Activated CD4-positive, alpha-beta T cell treated with anti-CD3 and anti-CD28 coated beads, Interleukin-10, Interleukin-2, amounts not matched to agents 100 ng/mL and 50 ng/mL, durations not matched to agents 16 hours and 8 hours (primary cell): ENCODE measurements around the gene CRACDL.

Experiments used
- DNase-seq: peaks from one replicate; pipeline ENCODE4 v3.0.0-alpha.2; 2020

CRACDL gene

DNA sequence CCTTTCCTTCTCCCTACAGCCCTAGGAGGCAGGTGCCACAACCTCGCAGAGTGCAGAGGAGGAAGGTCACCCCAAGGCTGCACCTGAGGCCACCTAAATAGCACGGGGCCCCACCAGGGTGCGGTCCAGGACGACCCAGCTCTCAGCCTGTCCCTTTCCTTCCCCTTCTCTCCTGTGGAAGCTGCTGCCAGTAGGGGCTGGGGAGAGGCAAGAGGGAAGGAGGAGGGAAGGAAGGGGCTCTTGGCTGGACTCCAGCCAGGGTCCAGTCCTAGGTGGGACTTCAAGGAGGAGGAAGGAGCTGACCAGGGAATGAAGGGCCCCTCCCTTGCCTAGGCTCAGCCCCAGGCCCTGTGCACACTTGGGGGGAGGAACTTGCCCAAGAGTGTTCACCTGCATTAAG lies 11.1 kb downstream of the CRACDL start:
- no peak for DNase-seq

DNA sequence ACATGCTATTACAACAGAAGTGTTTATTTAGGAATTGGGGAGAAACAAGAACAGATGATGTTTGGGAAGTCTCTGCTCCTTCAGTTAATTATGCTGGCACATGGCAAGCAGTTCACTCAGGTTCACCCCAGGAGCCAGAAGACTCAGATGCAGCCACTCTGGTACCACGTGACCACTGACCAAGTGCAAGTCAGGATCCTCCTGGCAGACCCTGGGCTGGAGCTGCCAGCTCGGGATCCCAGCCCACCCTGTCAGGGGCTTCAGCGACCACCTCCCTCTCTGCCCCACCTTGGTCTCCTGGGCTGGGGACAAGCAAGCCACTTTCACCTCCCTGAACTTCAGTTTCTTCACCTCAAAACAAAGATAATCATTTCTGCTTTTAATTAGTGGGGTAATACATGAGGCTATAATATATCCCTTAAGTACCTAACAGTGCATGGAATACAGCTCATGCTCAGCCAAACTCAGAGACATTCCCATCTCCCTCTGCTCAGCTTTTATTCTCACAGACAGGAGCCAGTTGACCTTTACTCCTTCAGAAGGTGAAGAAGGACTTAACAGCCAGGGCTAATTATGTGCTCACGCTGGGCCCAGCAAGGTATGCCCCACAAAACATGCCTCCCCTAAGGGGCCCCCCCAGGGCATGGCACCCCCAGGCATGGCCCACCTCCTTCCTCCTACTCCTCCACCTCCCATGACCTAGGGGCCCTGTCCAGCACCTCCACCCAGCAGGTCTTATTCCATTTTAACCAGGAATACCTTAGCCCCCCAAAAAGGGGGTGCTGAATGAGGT lies 11.8 kb downstream of the CRACDL start:
- no peak for DNase-seq

DNA sequence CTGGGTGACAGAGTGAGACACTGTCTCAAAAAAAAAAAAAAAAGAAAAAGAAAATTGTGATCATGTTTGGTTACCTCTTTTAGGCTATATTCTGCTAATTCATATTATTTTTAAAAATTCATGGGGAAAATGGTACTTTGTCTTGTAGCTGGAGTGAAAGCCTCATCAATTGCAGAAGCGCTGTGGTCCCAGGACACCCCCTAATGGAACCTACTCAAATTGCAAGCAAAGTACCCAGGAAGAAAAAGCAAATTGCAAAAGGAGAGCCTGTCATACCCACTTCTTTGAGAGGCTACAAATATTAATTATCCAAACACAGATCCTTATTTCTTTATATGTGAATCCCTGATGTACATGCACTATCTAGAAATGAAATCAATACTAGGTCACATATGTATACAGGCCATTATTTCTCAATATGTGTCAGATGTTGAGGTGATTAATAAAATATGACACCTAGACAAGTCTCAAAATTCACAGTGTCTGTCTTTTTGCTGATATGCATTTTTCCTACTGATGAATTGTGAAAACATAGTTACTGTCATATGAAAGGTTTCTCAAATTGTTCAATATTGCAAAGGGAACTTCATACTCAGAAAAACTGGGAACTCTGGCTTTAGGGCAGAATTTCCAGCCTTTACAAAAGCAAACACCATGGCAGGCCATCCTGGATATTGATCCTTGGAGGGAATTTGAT lies 12.6 kb downstream of the CRACDL start:
- no peak for DNase-seq

DNA sequence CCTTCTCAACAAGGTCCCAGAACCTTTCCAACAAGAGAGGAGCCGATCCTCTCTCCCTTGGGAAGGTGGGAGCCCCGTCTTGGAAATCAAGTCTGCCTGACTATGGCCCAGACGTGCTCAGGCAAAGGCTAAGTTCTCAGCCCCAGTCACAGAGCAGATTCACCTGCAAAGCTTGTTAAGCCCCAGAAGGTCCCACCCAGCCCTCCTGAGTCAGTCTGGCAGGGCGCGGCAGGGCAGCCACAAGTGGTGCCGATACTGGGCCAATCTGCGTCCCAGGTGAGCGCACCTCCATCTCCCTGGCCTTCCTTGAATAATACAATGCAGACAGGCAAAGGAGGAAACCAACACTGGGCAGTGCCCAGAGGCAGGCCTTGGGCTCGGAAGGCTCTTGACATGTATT lies 15.0 kb downstream of the CRACDL start:
- no peak for DNase-seq

DNA sequence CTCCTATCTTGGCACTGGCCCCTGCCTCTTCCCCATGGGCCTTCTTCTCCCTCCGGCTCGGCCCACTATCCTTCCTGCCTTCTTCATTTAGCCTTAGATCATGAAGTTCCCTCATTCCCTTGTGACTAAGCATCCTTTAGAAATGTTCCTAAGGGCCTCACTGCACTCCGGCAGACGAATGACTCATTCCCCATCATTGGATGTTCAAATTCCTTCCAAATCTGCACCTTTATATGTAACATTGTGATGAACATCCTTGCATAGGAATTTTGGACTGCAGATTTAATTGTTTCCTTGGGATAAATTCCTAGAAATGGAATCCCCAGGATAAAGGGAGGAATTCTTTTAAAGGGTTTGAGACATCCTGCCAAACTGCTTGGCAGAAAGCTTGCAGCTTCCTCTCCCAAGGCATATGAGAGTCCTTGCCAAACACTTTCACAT lies 19.0 kb downstream of the CRACDL start:
- DNase-seq = no peak

DNA sequence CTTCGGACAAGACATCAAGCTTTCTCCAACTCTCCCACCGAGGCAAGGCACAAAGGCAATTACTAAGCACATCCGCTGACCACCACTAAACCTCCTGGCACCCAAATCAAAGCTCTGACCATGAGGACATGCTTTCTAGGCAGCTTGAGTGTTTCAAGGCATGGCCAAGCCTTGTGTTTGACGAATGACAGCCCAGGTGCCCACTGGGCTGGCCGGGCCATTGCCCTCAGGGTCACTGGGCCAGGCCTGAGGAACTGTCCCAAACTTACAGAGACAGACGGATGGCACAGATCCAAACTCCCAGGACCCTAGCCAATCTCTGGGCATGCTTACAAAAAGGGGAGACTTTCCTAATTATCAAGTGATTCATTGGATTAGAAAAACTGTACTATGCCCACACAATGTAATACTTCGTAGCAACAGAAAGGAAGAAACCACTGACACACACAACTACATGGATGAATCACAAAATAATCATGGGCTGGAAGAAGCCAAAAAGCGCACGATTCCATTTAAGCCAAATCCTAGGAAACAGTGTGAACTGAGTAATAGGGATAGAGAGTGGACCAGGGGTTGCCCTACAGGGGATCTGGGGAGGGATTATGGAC lies 20.2 kb downstream of the CRACDL start:
- DNase-seq = no peak

DNA sequence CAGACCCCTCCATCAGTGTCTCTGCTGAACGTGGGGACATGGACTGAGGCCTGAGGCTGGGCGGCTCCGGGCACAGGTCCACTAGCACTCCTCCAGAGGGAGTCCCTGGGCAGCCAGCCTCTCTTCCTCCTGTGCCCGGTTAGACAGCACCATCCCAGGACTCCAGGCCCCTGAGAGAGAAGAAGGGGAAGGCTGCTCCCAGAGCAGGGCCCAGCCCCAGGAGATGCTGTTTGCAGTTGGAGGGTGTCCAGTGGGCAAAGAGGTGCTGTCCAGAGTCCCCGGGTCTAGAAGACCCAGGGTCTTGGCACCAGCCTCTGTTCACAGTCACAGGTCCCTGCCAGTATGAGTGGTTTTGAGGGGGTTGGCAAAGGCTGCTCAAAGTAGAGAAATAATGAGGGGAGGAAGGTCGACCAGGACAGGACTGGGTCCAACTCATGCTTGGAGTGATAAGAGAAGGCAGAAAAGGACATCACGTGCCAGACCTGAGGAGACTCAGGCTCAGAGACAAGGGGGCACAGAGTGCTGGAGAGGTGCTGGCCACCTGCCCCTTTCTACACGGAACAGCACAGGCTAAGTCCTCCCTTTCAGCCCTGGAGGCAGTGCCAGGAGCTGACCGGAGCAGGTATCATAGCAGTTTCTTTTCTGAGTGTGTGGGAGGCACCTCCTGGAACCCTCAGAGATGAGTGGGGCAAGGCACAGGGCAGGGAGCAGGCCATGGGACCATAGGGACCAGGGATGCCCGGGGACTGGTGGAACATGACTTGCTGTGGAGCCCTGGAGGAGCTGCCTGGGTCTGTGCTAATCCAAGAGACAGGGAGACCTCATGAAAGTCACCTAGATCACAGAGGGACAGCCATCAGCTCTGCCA lies 21.1 kb downstream of the CRACDL start:
- no peak for DNase-seq

DNA sequence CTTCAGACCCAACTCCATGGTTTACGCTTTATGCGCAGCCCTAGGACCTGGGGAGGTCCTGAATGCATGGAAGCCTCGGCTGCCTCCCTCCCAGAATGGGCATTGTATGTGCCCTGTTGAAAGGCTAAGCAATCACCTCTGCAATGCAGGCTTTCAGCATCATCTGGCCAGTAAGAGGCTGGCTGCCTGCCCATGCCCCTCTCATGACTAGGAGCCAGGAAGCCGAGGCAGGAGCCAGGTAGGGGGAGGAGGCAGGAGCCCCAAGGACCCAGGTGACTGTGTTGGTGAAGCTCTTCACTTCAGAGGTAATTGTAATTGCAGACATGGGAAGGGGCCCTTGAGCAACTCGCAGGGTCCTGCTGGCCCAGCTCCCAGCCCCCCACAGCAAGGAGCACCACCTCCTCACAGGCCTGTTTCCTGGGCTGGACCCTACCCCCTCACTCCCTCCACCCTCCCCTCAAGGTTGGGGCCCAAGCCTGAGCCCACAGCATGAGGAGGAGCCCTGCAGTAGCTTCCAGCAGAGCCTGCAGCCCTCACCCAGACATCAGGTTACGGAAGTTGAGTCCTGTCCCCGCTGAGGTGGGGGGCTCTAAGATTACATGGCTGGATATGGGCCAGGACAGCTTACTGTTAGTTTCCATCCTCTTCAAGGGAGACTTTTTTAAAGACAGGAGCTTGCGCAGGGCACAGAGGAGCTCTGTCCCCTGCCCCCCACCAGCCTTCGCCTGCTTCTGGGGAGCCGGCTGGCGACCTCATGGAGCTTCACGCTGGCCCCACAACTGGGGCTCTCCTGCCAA lies 21.9 kb downstream of the CRACDL start:
- no peak for DNase-seq

DNA sequence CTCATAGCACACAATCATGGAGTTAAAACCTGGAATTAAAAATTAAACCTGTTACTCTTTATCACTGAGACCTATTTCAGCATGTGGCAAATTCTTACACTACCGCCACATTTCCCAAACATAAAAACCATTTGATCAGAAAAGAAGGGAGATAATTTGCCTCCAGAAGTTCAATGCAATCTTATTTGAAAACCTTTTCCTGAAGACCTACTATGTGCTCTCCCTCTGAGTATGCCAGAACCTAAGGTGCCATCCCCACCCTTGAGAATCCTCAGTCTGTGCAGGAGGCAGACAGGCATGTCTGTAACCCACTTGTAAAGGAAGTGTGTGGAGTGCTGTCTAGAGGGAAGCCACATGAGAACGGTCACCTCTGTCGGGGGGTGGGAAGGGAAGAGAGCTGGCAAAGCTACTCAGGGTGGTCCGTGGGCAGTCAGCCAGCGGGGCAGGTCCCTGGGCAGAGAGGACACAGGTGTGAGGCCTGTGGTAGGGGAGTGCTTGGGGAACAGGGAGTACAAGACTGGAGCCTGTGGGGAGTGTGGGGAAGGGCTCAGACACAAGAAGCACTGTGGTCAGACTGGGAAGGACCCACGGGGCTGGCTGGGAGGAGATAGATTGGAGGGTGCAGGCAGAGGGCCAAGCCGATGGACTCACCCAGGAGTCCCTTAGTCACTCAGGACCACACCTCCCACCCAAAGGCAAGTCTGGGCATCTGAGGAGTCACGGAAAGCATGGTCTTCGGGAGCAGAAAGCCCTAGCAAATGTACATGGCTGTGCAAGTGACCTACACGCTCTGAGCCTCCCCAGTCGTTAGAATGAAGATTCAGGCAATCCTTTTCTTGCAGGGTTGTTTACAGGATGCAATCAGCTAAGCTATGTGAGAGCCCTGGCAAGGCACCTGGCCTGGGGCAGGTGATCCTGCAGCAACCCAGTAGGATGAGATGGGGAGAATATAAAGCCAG lies 22.8 kb downstream of the CRACDL start:
- DNase-seq = no peak

DNA sequence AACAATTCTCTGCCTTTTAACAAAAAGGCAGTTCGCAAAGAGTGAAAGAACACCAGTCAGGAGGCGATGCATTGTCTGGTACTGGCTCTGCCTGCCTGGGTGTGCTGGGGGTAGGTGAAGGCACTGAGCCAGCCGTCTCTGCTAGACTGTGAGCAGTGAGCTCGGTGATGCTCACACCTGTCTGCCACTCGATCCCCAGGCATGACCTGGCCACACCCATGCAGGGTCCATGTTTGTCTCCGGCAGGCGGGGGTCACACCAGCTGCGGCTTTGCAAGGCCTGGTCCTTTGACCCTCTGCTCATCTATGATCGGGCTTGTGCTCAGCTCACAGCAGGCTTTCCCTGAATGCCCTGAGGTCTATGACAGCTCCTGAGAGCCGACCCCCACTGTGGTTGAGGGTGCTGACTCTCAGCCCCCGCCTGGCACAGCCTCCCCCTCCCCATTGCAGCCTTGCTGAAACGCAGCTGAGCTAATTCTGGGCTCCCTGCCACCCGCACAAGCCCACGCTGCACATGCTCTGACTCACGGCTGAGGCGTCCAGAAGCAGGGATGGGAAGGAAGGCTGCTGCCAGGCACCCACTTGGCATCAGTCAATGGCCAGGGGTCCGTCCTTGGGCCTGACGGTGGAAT lies 23.7 kb downstream of the CRACDL start:
- DNase-seq = no peak

DNA sequence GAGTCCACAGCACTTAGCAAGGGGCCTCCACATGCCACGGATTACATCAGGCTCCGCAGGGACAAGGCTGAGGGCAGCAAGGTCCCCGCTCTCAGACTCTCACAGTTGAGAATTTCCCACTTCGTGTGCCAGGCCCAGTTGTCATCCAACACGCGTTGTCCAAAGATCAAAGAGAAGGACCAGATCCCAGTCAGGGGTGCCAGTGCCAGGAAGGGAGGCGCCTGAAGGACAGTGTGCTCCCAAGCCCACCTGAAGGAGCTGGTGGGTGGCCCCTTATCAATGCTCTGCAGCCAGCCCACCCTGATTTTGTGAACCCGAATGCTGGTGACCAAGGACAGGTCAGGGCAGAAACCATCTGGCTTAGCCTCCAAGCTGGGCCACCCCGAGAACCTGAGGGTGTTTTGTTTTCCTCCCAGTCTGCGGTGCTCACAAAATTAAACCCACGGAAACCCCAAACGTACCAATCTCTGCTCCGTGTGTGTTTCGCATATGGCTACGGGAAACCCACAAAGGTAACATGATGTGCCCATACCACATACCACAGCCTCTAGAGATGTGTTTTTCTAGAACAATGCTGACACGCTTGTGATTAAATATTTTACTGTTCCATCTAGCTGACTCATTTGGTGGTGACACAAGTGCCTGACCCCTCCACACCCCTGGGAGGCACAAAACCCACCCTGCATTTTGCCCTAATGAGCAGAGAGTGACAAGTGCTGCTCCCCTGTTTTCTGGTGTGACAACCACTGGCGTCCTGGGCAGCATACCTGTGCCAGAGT lies 24.5 kb downstream of the CRACDL start:
- DNase-seq = peak; percentile 71

DNA sequence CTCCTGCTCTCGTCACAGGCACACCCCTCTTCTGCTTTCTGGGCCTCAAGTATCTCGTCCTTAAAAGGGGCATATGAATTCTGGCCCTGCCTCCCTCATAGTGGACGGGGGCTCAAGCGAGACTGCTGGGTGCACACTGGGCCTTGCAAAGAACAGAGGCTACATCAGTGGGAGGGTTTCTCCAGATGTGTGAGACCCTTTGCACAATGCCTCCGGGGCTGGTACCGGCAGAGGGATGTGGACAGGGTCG lies 25.0 kb downstream of the CRACDL start:
- no peak for DNase-seq

DNA sequence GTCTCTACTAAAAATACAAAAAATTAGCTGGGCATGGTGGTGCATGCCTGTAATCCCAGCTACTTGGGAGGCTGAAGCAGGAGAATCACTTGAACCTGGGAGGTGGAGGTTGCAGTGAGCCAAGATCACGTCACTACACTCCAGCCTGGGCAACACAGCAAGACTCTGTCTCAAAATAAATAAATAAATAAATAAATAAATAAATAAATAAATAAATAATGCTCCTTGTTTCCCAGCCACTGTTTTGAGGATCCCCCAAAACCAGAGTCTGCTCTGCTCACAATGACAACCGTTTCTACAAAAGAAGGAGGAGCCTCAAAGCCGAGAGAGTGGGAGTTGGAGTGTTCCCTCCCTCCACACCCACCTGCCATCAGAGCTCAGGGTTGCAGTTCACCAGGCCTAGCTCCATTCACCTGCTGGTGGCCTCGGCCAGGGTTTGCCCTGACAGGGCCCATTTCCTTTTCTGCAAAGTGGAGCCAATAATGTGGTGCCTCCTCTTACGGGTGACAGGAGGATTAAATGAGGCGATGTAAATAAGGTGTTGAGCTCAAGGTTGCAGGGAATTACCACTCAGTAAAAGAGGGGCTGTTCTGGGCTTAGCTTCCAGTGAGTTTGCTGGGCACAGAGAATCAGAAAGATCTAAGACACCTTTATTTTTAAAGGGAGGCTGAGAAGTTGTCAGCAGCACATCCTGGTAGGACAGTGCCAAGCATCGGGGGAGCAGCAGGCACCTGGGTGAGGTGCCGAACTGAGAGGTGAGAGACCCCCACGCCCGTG lies 25.5 kb downstream of the CRACDL start:
- DNase-seq = no peak

DNA sequence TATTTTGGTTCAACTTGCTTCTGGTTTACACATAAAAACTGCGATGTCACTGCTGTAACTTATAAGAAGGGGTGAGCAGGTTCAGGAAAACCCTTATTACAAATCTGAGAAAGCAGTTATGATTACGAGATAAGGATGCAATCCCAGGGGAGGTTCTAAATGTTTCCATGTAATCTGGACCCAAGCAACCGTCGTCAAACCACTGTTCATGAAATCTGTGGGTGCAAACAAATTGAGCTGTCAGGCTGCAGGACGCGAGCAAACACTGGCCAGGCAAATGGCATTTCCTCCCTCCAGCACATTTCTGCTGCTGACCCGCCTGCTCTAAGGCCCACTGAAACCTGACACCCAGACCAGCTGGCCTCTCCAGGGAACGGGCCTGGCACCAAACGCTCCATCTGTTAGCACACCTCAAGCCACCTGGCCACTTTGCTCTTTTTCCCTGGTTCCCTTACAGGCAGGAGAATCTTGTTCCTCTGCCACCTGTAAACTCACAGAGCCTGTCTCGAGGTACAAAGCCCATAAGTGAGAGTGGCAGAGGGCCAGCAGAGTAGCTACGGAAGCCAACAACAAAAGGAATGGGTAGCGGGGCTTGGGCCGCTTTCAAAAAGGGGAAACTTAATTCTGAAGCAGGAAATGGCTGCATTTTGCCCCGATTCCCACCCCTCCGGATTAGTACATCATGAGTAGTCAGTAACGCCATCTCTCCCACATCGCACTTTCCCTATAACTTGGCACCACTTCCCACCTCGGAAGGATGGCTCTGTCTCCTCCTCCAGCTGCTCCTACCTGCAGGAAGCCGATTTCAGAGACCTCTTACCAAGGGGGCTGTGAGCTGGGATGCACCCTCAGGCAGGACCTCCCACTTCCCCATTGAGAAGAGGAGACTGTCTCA lies 26.5 kb downstream of the CRACDL start:
- DNase-seq = peak; percentile 30

DNA sequence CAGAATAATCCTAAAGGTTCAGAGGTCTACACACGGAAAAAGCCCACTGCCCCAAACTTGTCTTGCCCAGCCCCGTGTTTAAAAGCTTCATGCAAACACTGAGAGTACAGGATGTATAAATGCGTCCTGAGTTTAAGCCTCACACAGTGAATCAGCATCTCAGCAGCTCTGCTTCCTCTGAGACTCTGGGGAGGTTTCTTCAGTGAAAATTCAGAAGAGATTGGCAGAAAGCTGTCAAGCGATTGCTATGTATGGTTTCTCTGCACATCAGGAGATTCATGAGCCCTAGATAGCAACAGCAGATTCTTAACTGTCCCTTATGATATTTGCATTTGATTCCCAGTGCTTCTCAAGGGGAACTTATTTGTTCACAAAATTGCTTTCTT lies 27.1 kb downstream of the CRACDL start:
- peak; percentile 42 for DNase-seq

DNA sequence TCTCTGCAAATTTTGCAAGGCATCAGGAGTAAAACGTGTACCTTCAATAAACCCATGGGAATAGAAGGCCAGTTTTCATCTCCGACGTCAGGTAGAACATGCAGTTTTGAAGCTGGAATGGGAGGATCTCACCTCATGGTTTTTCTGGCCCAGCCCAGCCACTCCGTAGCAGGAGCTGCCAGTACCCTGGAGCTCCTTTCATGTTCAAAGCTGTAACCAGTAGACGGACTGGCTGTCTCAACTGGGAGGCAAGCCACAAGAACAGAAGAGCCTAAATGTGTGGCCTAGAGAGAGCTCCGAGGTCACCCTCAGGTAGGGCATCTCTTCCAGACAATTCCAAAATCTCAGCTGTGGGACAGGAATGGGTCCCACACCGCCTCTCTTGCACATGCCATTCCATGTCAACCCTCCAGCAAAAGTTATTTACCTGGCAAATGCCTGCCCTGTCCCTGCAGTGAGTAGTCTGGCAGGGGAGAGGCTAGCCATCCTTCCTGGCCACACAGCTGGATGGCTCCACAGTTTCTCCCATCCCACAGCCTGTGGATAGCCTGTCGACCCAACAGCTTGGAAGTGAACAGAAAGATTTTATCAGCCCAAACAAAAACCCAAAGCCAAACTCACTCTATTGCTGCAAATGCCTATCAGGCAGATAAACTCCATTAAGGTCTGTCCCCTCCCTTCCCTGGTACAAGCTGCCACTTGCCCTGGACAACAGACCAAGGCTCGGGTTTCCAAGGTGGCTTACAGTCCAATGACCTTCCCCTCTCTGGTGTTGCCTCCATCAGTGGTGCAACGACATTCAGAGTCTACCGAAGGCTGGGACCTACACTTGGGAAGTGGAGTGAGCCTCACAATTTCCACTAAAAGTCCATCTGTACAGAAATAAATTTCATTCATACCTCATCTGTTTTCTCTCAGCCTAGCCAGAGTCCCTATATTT lies 27.8 kb downstream of the CRACDL start:
- no peak for DNase-seq

DNA sequence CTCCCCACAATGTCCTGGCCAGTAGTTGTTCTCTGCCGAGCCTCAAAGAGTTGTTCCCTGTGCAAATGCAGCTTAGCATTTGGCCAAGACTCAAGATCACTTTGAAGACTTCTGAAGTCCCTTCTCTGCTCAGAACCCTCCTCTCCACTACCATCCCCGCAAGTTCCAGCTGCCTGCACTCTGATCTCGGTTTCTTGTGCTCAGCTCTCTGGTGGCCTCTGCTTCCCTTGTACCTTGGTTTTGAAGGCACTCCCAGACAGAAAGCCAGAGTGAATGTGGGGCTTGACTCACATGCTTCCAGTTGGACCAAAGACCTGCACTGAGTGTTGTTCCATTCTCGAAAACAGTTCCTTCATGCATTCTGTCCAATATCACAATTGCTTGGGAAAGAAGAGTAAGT lies 28.6 kb downstream of the CRACDL start:
- DNase-seq = no peak
